Neural cell (in vitro differentiated cells): ENCODE results near the gene LBX2. TPM values are rescaled to one million over a fixed set of nuclear protein-coding genes. Genes with fewer than 3 reads are reported as not detected.

ENCODE experiments used
- H2AFZ ChIP-seq: fragments of 200-600, 300-800 bp; sonication (generic), shearing (Covaris generic); 2 replicates; pipeline ENCODE4 v1.6.0; 2014; ENCODE audit warnings: low read depth, mild to moderate bottlenecking, antibody characterized with exemption, low read length, moderate library complexity
- H3F3A ChIP-seq: fragments of 200-600 bp; shearing (Covaris generic); 2 replicates; pipeline ENCODE4 v1.6.1; 2016; ENCODE audit warnings: mild to moderate bottlenecking, moderate library complexity, mixed read lengths, antibody characterized with exemption, low read length; ENCODE audit not compliant: insufficient read depth, poor library complexity, severe bottlenecking
- H3K27ac ChIP-seq: fragments of 200-600, 300-800 bp; sonication (generic), shearing (Covaris generic); 2 replicates; pipeline ENCODE4 v1.5.1; 2014; ENCODE audit warnings: mild to moderate bottlenecking, low read length, moderate library complexity
- H3K27me3 ChIP-seq: fragments of 300-800, 200-600 bp; sonication (generic), shearing (Covaris generic); 2 replicates; pipeline ENCODE4 v1.6.0; 2014; ENCODE audit warnings: mild to moderate bottlenecking, low read depth, low read length, moderate library complexity; ENCODE audit not compliant: insufficient read depth
- H3K36me3 ChIP-seq: fragments of 300-800, 200-600 bp; sonication (generic), shearing (Covaris generic); 2 replicates; pipeline ENCODE4 v1.5.1; 2014; ENCODE audit warnings: mild to moderate bottlenecking, antibody characterized with exemption, low read length, moderate library complexity; ENCODE audit not compliant: insufficient read depth
- H3K4me2 ChIP-seq: fragments of 300-800, 200-600 bp; sonication (generic), shearing (Covaris generic); 2 replicates; pipeline ENCODE4 v1.6.0; 2014; ENCODE audit warnings: mild to moderate bottlenecking, low read length
- H3K4me3 ChIP-seq: fragments of 300-800, 200-600 bp; sonication (generic), shearing (Covaris generic); 2 replicates; pipeline ENCODE4 v1.5.1; 2014; ENCODE audit warnings: mild to moderate bottlenecking, low read length, moderate library complexity
- H3K79me2 ChIP-seq: fragments of 200-600 bp; shearing (Covaris generic); replicated peaks from 2 replicates; pipeline ENCODE4 v1.6.0; 2014; ENCODE audit warnings: mild to moderate bottlenecking, low read length, moderate library complexity; ENCODE audit not compliant: insufficient read depth
- H3K9ac ChIP-seq: fragments of 300-800, 200-600 bp; sonication (generic), shearing (Covaris generic); 2 replicates; pipeline ENCODE4 v1.6.1; 2016; ENCODE audit warnings: mild to moderate bottlenecking, low read length, mixed read lengths
- H3K9me2 ChIP-seq: fragments of 200-600 bp; shearing (Covaris generic); 2 replicates; pipeline ENCODE4 v1.6.1; 2016; ENCODE audit warnings: mild to moderate bottlenecking, low read length, mixed read lengths; ENCODE audit not compliant: insufficient read depth
- H3K9me3 ChIP-seq: fragments of 200-600, 300-800 bp; sonication (generic), shearing (Covaris generic); 2 replicates; pipeline ENCODE4 v1.6.1; 2016; ENCODE audit warnings: mild to moderate bottlenecking, mixed run types, low read length, moderate library complexity, mixed read lengths
- H4K20me1 ChIP-seq: fragments of 200-600 bp; shearing (Covaris generic); 2 replicates; pipeline ENCODE4 v1.6.1; 2016; ENCODE audit warnings: mild to moderate bottlenecking, mixed run types; ENCODE audit not compliant: insufficient read depth
- EP300 ChIP-seq: fragments of 450-650 bp; conservative IDR thresholded peaks from 2 replicates; pipeline ENCODE4 v1.6.1; 2014; ENCODE audit warnings: antibody characterized with exemption, mild to moderate bottlenecking, moderate library complexity; ENCODE audit not compliant: poor library complexity, severe bottlenecking
- EZH2 ChIP-seq: fragments of 200-600, 300-800 bp; shearing (Covaris generic), sonication (generic); IDR thresholded peaks from 2 replicates; pipeline ENCODE4 v1.6.1; 2014; ENCODE audit warnings: antibody characterized with exemption, low read length, borderline replicate concordance, mild to moderate bottlenecking; ENCODE audit not compliant: insufficient read depth, poor library complexity, severe bottlenecking
- MXI1 ChIP-seq: fragments of 450-650 bp; conservative IDR thresholded peaks from 2 replicates; pipeline ENCODE4 v1.6.1; 2014; ENCODE audit warnings: antibody characterized with exemption, mild to moderate bottlenecking; ENCODE audit not compliant: poor library complexity, severe bottlenecking
- POLR2AphosphoS5 ChIP-seq: IDR thresholded peaks from 2 replicates; pipeline ENCODE4 v1.6.1; 2012
- RAD21 ChIP-seq: fragments of 450-650 bp; conservative IDR thresholded peaks from 2 replicates; pipeline ENCODE4 v1.6.1; 2014; ENCODE audit warnings: antibody characterized with exemption, mild to moderate bottlenecking, moderate library complexity
- REST ChIP-seq: IDR thresholded peaks from 2 replicates; pipeline ENCODE4 v1.6.1; 2012; ENCODE audit warnings: borderline replicate concordance
- SMC3 ChIP-seq: fragments of 450-650 bp; conservative IDR thresholded peaks from 2 replicates; pipeline ENCODE4 v1.6.1; 2014; ENCODE audit warnings: antibody characterized with exemption, mild to moderate bottlenecking, moderate library complexity; ENCODE audit not compliant: poor library complexity
- TAF1 ChIP-seq: IDR thresholded peaks from 2 replicates; pipeline ENCODE4 v1.6.1; 2012; ENCODE audit warnings: low read depth
- polyA minus RNA-seq: library from RNA; depleted of rRNA, polyadenylated mRNA; stranded (reverse); fragments of >200 nt; gene quantifications from 2 replicates; pipeline ENCODE4 v1.2.3, GENCODE V29; 2014
- polyA plus RNA-seq: library from polyadenylated mRNA; depleted of rRNA; stranded (reverse); fragments of >200 nt; gene quantifications from 2 replicates; pipeline ENCODE4 v1.2.3, GENCODE V29; 2014
- TF ChIP-seq, protein P1 (sequence below): fragments of 450-650 bp; IDR thresholded peaks from 2 replicates; pipeline ENCODE4 v1.5.1; 2014; ENCODE audit warnings: antibody characterized with exemption, mild to moderate bottlenecking, moderate library complexity; ENCODE audit not compliant: poor library complexity, severe bottlenecking

Gene LBX2
- polyA plus RNA-seq (not detected in 2 replicates), polyA minus RNA-seq (not detected in 2 replicates)

DNA sequence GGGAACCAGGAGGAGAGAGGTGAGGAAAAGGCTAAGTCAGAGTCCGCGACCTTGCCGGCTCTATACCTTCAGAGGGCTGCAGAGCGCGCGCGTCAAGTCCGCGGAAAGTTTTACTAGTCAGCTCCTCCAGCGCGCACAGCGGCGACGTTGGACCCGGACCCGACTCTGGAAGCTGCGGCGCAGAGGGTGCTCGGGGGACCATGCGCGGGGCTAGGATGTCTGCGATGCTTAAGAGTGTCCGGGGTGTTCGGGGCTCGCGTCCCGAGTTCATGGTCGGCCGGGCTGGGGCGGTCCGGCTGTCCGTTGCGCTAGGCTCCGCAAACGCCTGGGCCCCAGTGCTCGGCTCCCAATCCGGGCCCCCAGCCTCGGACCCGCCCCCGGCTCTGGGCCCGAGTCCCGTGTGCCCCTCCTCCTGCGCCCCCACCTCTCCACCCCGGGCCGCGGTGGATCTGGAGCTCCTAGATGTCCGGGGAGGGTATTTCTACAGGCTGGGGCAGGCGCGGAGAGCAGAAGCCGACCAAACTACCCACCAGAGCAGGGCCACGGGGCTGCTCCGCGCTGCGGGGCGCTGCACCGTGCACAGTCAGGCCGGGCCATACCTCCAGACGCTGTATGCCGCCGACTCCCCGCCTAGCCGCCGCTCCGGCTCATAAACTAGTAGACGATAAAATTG is at the start of gene LBX2:
TSS of gene LBX2 (minus strand) at position 337 of the 673 bp plus-strand sequence. CDS start at position 271, 66 bp downstream.
- H3K79me2 ChIP-seq: no peaks in the 10 kb centered on the region
- H3K9me3 ChIP-seq: no peaks in the 10 kb centered on the region
- TF ChIP-seq EP300 (no peak), TAF1 (no peak), REST (no peak), SMC3 (no peak), EZH2 (no peak), MXI1 (no peak), POLR2AphosphoS5 (no peak), RAD21 (no peak)
- TF ChIP-seq, protein P1, sequence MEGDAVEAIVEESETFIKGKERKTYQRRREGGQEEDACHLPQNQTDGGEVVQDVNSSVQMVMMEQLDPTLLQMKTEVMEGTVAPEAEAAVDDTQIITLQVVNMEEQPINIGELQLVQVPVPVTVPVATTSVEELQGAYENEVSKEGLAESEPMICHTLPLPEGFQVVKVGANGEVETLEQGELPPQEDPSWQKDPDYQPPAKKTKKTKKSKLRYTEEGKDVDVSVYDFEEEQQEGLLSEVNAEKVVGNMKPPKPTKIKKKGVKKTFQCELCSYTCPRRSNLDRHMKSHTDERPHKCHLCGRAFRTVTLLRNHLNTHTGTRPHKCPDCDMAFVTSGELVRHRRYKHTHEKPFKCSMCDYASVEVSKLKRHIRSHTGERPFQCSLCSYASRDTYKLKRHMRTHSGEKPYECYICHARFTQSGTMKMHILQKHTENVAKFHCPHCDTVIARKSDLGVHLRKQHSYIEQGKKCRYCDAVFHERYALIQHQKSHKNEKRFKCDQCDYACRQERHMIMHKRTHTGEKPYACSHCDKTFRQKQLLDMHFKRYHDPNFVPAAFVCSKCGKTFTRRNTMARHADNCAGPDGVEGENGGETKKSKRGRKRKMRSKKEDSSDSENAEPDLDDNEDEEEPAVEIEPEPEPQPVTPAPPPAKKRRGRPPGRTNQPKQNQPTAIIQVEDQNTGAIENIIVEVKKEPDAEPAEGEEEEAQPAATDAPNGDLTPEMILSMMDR: no peak
- H4K20me1 ChIP-seq: no peaks in the 10 kb centered on the region
- no peaks in the 10 kb centered on the region for H3F3A ChIP-seq
- H2AFZ ChIP-seq: no peak within 1 kb of the TSS
- no peak within 1 kb of the TSS for H3K27ac ChIP-seq
- peaks cover 86% of the 10 kb centered on the region for H3K27me3 ChIP-seq
- H3K9ac ChIP-seq: no peak within 1 kb of the TSS
- H3K4me2 ChIP-seq: peak within 1 kb of the TSS; percentile 36
- no peaks in the 10 kb centered on the region for H3K36me3 ChIP-seq
- H3K4me3 ChIP-seq: peak within 1 kb of the TSS; percentile 55
- no peaks in the 10 kb centered on the region for H3K9me2 ChIP-seq

DNA sequence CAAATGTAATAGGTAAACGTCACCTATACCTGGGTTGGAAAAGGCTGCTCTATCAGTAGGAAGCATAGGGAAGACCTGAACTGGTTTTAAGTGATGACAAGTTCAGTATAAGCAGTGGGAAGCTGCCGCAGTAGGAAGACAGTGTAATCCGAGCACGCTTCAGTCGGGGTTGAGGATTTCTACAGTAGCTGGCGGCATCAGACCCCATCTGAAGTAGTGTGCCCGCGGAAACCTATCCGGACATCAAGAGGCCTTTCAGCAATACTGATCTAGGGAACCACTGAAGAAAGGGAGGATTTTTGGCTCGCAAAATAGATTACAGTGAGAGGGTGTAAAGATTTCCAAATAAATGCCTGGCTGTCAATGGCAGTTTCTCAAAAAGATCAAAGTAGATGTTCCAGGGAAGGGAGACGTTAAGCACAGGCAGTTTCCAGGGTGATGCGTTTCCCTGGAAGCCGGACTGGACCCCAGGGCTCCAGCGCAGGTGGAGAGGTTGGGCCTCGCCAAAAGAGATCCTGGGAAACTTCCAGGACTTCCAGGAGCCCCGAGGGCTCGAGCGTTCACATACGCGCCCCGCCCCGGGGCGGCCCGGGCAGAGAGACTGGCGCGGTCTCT is 49.0 kb upstream of the LBX2 start:
- Histone ChIP-seq H3F3A (no peaks in the 10 kb centered on the region), H3K27me3 (peaks cover 30% of the 10 kb centered on the region), H3K9me2 (no peaks in the 10 kb centered on the region), H3K9ac (no peak overlapping the region), H3K36me3 (no peaks in the 10 kb centered on the region), H4K20me1 (no peaks in the 10 kb centered on the region), H3K9me3 (no peaks in the 10 kb centered on the region), H3K4me2 (no peak overlapping the region), H3K79me2 (no peaks in the 10 kb centered on the region), H3K27ac (no peak overlapping the region), H3K4me3 (peak overlapping the region; percentile 55), H2AFZ (no peak overlapping the region)
- TF ChIP-seq SMC3: no peak
